ENCODE data around the gene TMC6. TPM values are rescaled to one million over a fixed set of nuclear protein-coding genes. Genes with fewer than 3 reads are reported as not detected.
A peak's percentile ranks its signal among the peaks of the same experiment; 100 is the strongest.

TMC6 gene
- total RNA-seq, 1 donor from 2014 or later = 6.9 TPM

DNA sequence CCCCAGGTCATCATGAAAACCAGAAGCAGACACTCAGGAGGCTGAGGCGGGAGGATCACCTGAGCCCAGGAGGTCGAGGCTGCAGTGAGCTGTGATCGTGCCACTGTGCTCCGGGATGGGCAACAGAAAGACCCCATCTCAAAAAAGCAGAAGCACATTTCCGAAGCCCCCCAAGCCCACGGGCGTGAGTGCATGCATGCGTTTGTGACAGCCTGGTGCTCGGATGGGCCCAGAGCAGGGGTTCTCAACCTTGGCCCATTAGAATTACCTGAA is 19.1 kb downstream of the TMC6 start:
- H2AFZ ChIP-seq (replicated peaks) = no peak overlapping the region
- no peak overlapping the region for H3K9ac ChIP-seq
- peaks cover 6% of the 10 kb centered on the region for H3K27me3 Mint-ChIP-seq (ENCODE audit: insufficient read depth, low read depth)
- no peaks in the 10 kb centered on the region for H3K36me3 ChIP-seq
- H3K79me2 ChIP-seq (ENCODE audit: low read depth) = no peaks in the 10 kb centered on the region
- H3K4me2 ChIP-seq = no peak overlapping the region
- no peaks in the 10 kb centered on the region for H4K20me1 ChIP-seq (ENCODE audit: low read depth)
- no peak overlapping the region for H3K27ac Mint-ChIP-seq
- peaks cover 9% of the 10 kb centered on the region for H3K36me3 Mint-ChIP-seq
- TF ChIP-seq EZH2 (IDR thresholded peaks at IDR 0.05) (no peak), EZH2phosphoT487 (IDR thresholded peaks at IDR 0.05) (no peak)
- TF ChIP-seq, protein P1, sequence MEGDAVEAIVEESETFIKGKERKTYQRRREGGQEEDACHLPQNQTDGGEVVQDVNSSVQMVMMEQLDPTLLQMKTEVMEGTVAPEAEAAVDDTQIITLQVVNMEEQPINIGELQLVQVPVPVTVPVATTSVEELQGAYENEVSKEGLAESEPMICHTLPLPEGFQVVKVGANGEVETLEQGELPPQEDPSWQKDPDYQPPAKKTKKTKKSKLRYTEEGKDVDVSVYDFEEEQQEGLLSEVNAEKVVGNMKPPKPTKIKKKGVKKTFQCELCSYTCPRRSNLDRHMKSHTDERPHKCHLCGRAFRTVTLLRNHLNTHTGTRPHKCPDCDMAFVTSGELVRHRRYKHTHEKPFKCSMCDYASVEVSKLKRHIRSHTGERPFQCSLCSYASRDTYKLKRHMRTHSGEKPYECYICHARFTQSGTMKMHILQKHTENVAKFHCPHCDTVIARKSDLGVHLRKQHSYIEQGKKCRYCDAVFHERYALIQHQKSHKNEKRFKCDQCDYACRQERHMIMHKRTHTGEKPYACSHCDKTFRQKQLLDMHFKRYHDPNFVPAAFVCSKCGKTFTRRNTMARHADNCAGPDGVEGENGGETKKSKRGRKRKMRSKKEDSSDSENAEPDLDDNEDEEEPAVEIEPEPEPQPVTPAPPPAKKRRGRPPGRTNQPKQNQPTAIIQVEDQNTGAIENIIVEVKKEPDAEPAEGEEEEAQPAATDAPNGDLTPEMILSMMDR (IDR thresholded peaks at IDR 0.05) = no peak
- H3K4me3 ChIP-seq = no peak overlapping the region
- peaks cover 9% of the 10 kb centered on the region for H3K4me1 Mint-ChIP-seq
- H3K27ac ChIP-seq = no peak overlapping the region
- H3K4me3 Mint-ChIP-seq = no peak overlapping the region
- no peaks in the 10 kb centered on the region for H3K27me3 ChIP-seq
- no peaks in the 10 kb centered on the region for H3K4me1 ChIP-seq
- DNase-seq (ENCODE audit: low spot score) = no peak
- H3K9me3 Mint-ChIP-seq = no peaks in the 10 kb centered on the region
- no peaks in the 10 kb centered on the region for H3F3A ChIP-seq (ENCODE audit: low read depth)
- no peaks in the 10 kb centered on the region for H3K9me3 ChIP-seq (ENCODE audit: low read depth)

DNA sequence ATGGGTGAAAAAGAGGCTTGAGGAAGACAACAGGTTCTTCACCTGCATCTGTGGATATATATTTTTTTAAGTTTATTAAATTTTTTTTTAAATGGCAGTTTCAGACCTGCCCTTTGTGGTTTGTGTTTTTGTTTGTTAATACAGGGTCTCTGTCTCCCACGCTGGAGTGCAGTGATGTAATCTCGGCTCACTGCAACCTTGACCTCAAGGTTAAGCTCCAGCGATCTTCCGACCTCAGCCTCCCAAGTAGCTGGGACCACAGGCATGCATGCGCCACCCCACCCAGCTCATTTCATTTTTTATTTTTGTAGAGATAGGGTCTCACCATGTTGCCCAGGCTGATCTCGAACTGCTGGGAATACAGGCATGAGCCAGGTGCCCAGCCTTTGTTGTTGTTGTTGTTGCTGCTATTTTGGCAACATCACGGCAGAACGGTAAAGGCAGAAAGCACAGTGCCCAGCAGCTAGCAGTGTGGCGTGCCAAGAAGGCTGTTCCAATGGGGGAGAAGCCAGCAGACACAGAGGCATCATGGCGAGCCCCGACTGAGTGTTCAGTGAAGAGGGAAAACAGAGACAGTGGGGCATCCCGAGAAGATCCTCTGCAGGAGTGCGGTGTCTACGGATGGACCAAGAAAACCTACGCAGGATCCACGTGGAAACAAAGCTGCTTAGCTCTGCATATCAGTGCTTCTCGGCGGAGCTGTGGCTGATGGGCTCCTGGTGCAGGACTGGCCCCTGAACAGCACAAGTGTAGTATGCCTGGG is 19.6 kb downstream of the TMC6 start:
- no peaks in the 10 kb centered on the region for H3K9me3 Mint-ChIP-seq
- Histone ChIP-seq H3K27ac (no peak overlapping the region), H2AFZ (replicated peaks) (no peak overlapping the region), H3K9me3 (ENCODE audit: low read depth) (no peaks in the 10 kb centered on the region), H3K4me1 (no peaks in the 10 kb centered on the region), H3K36me3 (no peaks in the 10 kb centered on the region), H4K20me1 (ENCODE audit: low read depth) (no peaks in the 10 kb centered on the region), H3K9ac (no peak overlapping the region), H3K79me2 (ENCODE audit: low read depth) (no peaks in the 10 kb centered on the region), H3K4me3 (no peak overlapping the region), H3F3A (ENCODE audit: low read depth) (no peaks in the 10 kb centered on the region), H3K27me3 (no peaks in the 10 kb centered on the region), H3K4me2 (no peak overlapping the region)
- H3K36me3 Mint-ChIP-seq = peaks cover 12% of the 10 kb centered on the region
- H3K27ac Mint-ChIP-seq = peak overlapping the region; percentile 78
- no peak for DNase-seq (ENCODE audit: low spot score)
- TF ChIP-seq, protein P1 (IDR thresholded peaks at IDR 0.05) = no peak
- no peak for TF ChIP-seq EZH2phosphoT487 (IDR thresholded peaks at IDR 0.05)
- TF ChIP-seq EZH2 (IDR thresholded peaks at IDR 0.05) = no peak
- peaks cover 9% of the 10 kb centered on the region for H3K4me1 Mint-ChIP-seq
- H3K27me3 Mint-ChIP-seq (ENCODE audit: insufficient read depth, low read depth) = peaks cover 5% of the 10 kb centered on the region
- no peak overlapping the region for H3K4me3 Mint-ChIP-seq

DNA sequence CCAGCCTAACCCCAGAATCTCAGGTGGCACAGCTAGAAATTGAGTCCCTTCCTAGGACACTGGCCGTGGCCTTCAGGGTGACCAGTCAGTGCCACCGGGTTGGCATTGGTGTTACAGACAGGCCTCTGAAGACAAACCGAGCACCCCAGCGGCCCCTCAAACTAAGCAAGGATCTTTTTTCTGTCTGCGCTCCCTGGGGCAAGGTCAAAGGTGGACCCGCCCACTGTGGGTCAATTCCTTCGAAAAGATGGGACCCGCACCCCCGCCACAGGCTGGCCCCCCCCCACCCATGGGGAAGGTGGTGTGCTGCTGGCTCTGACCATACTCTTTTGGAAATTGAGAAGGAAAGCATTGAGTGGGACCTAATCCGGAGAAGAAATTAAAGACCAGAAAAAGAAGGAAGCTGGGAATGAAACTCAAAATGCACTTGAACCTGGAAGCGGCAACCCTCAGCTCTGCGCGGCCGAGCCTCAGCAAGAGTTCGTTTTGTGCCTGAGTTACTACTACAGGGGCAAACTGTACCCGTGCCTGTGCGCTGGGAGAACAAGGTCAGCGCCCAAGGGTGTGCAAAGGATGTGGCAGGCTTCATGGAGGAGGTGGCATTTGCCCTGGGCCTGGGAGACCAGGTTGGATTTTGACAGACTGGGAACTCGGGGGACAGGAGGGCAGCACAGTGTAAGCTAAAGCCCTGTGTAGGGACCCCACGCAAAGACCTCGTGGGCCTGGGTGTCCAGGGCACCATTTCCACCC is 20.4 kb downstream of the TMC6 start:
- Histone ChIP-seq H3K27me3 (no peaks in the 10 kb centered on the region), H3K4me1 (no peaks in the 10 kb centered on the region), H3K4me2 (no peak overlapping the region), H2AFZ (replicated peaks) (no peak overlapping the region), H3K27ac (no peak overlapping the region), H4K20me1 (ENCODE audit: low read depth) (no peaks in the 10 kb centered on the region), H3F3A (ENCODE audit: low read depth) (no peaks in the 10 kb centered on the region), H3K36me3 (no peaks in the 10 kb centered on the region), H3K9me3 (ENCODE audit: low read depth) (no peaks in the 10 kb centered on the region), H3K79me2 (ENCODE audit: low read depth) (no peaks in the 10 kb centered on the region), H3K4me3 (no peak overlapping the region), H3K9ac (no peak overlapping the region)
- Mint-ChIP-seq H3K4me1 (peaks cover 13% of the 10 kb centered on the region), H3K27me3 (ENCODE audit: insufficient read depth, low read depth) (peaks cover 8% of the 10 kb centered on the region), H3K4me3 (no peak overlapping the region), H3K27ac (no peak overlapping the region), H3K9me3 (no peaks in the 10 kb centered on the region), H3K36me3 (peaks cover 15% of the 10 kb centered on the region)
- TF ChIP-seq EZH2phosphoT487 (IDR thresholded peaks at IDR 0.05) = no peak
- no peak for TF ChIP-seq EZH2 (IDR thresholded peaks at IDR 0.05)
- TF ChIP-seq, protein P1 (IDR thresholded peaks at IDR 0.05) = no peak
- no peak for DNase-seq (ENCODE audit: low spot score)

Data from neural progenitor cell (in vitro differentiated cells).